DND-41 (cell line): ENCODE results near the gene DCAF5.

ENCODE experiments used
- ATAC-seq: fragments of 200-7000 bp; cut with Tn5 transposase; 3 replicates; pipeline ENCODE4 v1.9.1; 2021; ENCODE audit warnings: low read depth; ENCODE audit not compliant: insufficient read depth
- DNase-seq: peaks from one replicate; pipeline ENCODE4 v3.0.0-alpha.2; 2020
- H2AFZ ChIP-seq: 2 replicates; pipeline ENCODE4 v1.6.0; 2012; ENCODE audit warnings: low read depth, low read length
- H3K27ac ChIP-seq: 2 replicates; pipeline ENCODE4 v1.5.1; 2012; ENCODE audit warnings: low read length, inconsistent platforms
- H3K27me3 ChIP-seq: fragments of 200-600 bp; sonication (generic); 2 replicates; pipeline ENCODE4 v1.6.0; 2012; ENCODE audit warnings: low read length, mild to moderate bottlenecking, inconsistent platforms; ENCODE audit not compliant: insufficient read depth, poor library complexity
- H3K36me3 ChIP-seq: 2 replicates; pipeline ENCODE4 v1.5.1; 2012; ENCODE audit warnings: low read length, inconsistent platforms; ENCODE audit not compliant: insufficient read depth
- H3K4me1 ChIP-seq: 2 replicates; pipeline ENCODE4 v1.5.1; 2012; ENCODE audit warnings: mild to moderate bottlenecking, low read length; ENCODE audit not compliant: insufficient read depth
- H3K4me2 ChIP-seq: 2 replicates; pipeline ENCODE4 v1.6.0; 2012; ENCODE audit warnings: mild to moderate bottlenecking, moderate library complexity, low read length, inconsistent platforms; ENCODE audit not compliant: insufficient read depth
- H3K4me3 ChIP-seq, 2 experiments: fragments of 200-600 bp in 1 of 2; shearing (Covaris generic) in 1 of 2; 2 replicates each; pipeline ENCODE4 v1.5.1; 2012 to 2016; ENCODE audit warnings: inconsistent platforms in 2 of 2, low read length in 2 of 2, mild to moderate bottlenecking in 2 of 2, low read depth in 1 of 2, moderate library complexity in 1 of 2
- H3K79me2 ChIP-seq: 2 replicates; pipeline ENCODE4 v1.6.0; 2012; ENCODE audit warnings: low read length, inconsistent platforms; ENCODE audit not compliant: insufficient read depth
- H3K9ac ChIP-seq: 2 replicates; pipeline ENCODE4 v1.6.0; 2012; ENCODE audit warnings: low read depth, mild to moderate bottlenecking, inconsistent platforms, low read length, moderate library complexity
- H3K9me3 ChIP-seq: 2 replicates; pipeline ENCODE4 v1.5.1; 2012; ENCODE audit warnings: low read length, moderate library complexity, mild to moderate bottlenecking, inconsistent platforms; ENCODE audit not compliant: insufficient read depth, severe bottlenecking
- H4K20me1 ChIP-seq: 2 replicates; pipeline ENCODE4 v1.6.0; 2012; ENCODE audit warnings: low read length; ENCODE audit not compliant: insufficient read depth
- CTCF ChIP-seq: IDR thresholded peaks from 2 replicates; pipeline ENCODE4 v1.5.1; 2012; ENCODE audit warnings: borderline replicate concordance, low read length, moderate library complexity, mild to moderate bottlenecking; ENCODE audit not compliant: poor library complexity, severe bottlenecking; ENCODE audit errors: extremely low read depth
- EZH2 ChIP-seq: IDR thresholded peaks from 3 replicates; pipeline ENCODE4 v1.6.1; 2012; ENCODE audit warnings: borderline replicate concordance, low read depth, mild to moderate bottlenecking, moderate library complexity, low read length, inconsistent platforms; ENCODE audit not compliant: severe bottlenecking

Gene DCAF5

GRCh38 chr14:69105326-69105725, 47.6 kb downstream of the DCAF5 start:
- no peaks in the 10 kb centered on the region for H3K4me1 ChIP-seq
- no peaks in the 10 kb centered on the region for H3K9me3 ChIP-seq
- DNase-seq = no peak
- H3K27me3 ChIP-seq = no peaks in the 10 kb centered on the region
- peaks cover 10% of the 10 kb centered on the region for H3K36me3 ChIP-seq
- no peak overlapping the region for H3K4me3 ChIP-seq
- ATAC-seq = no peak
- H4K20me1 ChIP-seq = no peaks in the 10 kb centered on the region
- H3K27ac ChIP-seq = no peak overlapping the region
- no peaks in the 10 kb centered on the region for H3K79me2 ChIP-seq
- no peak overlapping the region for H3K4me2 ChIP-seq
- no peak overlapping the region for H2AFZ ChIP-seq
- no peak overlapping the region for H3K9ac ChIP-seq
- TF ChIP-seq EZH2 (no peak), CTCF (no peak)

GRCh38 chr14:69101331-69101826, 51.5 kb downstream of the DCAF5 start:
- no peak for TF ChIP-seq EZH2
- TF ChIP-seq CTCF = peak; percentile 49
- Histone ChIP-seq H3K4me1 (no peaks in the 10 kb centered on the region), H3K79me2 (no peaks in the 10 kb centered on the region), H3K27me3 (no peaks in the 10 kb centered on the region), H3K9me3 (no peaks in the 10 kb centered on the region), H3K4me3 (no peak overlapping the region), H2AFZ (no peak overlapping the region), H3K4me2 (no peak overlapping the region), H3K27ac (no peak overlapping the region), H4K20me1 (no peaks in the 10 kb centered on the region), H3K9ac (no peak overlapping the region), H3K36me3 (peaks cover 6% of the 10 kb centered on the region)
- ATAC-seq (no peak), DNase-seq (no peak)

- no peaks in the 10 kb centered on the region for H3K79me2 ChIP-seq
- H3K27ac ChIP-seq = no peak overlapping the region
- no peaks in the 10 kb centered on the region for H4K20me1 ChIP-seq
- no peaks in the 10 kb centered on the region; the same call in 1 of the 2 replicates for H3K36me3 ChIP-seq
- no peak overlapping the region for H2AFZ ChIP-seq
- no peak overlapping the region for H3K4me3 ChIP-seq
- TF ChIP-seq EZH2 (no peak), CTCF (no peak)
- ATAC-seq (no peak), DNase-seq (no peak)
- no peak overlapping the region for H3K9ac ChIP-seq
- no peak overlapping the region for H3K4me2 ChIP-seq
- no peaks in the 10 kb centered on the region for H3K27me3 ChIP-seq
- H3K4me1 ChIP-seq = no peaks in the 10 kb centered on the region
- no peaks in the 10 kb centered on the region for H3K9me3 ChIP-seq
Measured at GRCh38 chr14:69097974-69098373, 54.9 kb downstream of the DCAF5 start.
